ENCODE measurements around the gene PDE1C.
A peak's percentile ranks its signal among the peaks of the same experiment; 100 is the strongest.
"Not testable (repeated sequence)": the region's sequence is repeated elsewhere in the genome, so short reads cannot be mapped to it uniquely, and the experiment has no call there.

The PDE1C gene

GRCh38 chr7:32070406-32071360 is at the start of gene PDE1C:
Gene PDE1C (minus strand): TSS chr7:32070407.
- peak; percentile 23 for DNase-seq

- no peak for DNase-seq
Measured at GRCh38 chr7:32119790-32120196, 49.6 kb upstream of the PDE1C start.

GRCh38 chr7:32117837-32118236 is 47.6 kb upstream of the PDE1C start:
- DNase-seq: no peak

GRCh38 chr7:32116436-32116835 is 46.2 kb upstream of the PDE1C start:
- DNase-seq: no peak

GRCh38 chr7:32115831-32116230 is 45.6 kb upstream of the PDE1C start:
- peak; percentile 72 for DNase-seq

GRCh38 chr7:32108651-32109050 is 38.4 kb upstream of the PDE1C start:
- no peak for DNase-seq

- no peak for DNase-seq
Measured at GRCh38 chr7:32104766-32105165, 34.6 kb upstream of the PDE1C start.

- no peak for DNase-seq
Measured at GRCh38 chr7:32103361-32103760, 33.2 kb upstream of the PDE1C start.

GRCh38 chr7:32102432-32102873 is 32.2 kb upstream of the PDE1C start:
- no peak for DNase-seq

GRCh38 chr7:32100407-32100907 is 30.2 kb upstream of the PDE1C start:
- DNase-seq: no peak

GRCh38 chr7:32094516-32094915 is 24.3 kb upstream of the PDE1C start:
- no peak for DNase-seq

GRCh38 chr7:32093415-32094408 is 23.5 kb upstream of the PDE1C start:
- peak; percentile 84 for DNase-seq

GRCh38 chr7:32092346-32092745 is 22.1 kb upstream of the PDE1C start:
- peak; percentile 22 for DNase-seq

GRCh38 chr7:32091608-32092210 is 21.5 kb upstream of the PDE1C start:
- DNase-seq: no peak

- no peak for DNase-seq
Measured at GRCh38 chr7:32089678-32090077, 19.5 kb upstream of the PDE1C start.

- no peak for DNase-seq
Measured at GRCh38 chr7:32089256-32089655, 19.0 kb upstream of the PDE1C start.

GRCh38 chr7:32088451-32088881 is 18.3 kb upstream of the PDE1C start:
- no peak for DNase-seq

GRCh38 chr7:32079510-32079909 is 9.3 kb upstream of the PDE1C start:
- no peak for DNase-seq

- DNase-seq: no peak
Measured at GRCh38 chr7:32078824-32079223, 8.6 kb upstream of the PDE1C start.

GRCh38 chr7:32077806-32078205 is 7.6 kb upstream of the PDE1C start:
- no peak for DNase-seq

GRCh38 chr7:32076802-32077201 is 6.6 kb upstream of the PDE1C start:
- DNase-seq: not testable (repeated sequence)

- no peak for DNase-seq
Measured at GRCh38 chr7:32075612-32076011, 5.4 kb upstream of the PDE1C start.
